Astrocyte (in vitro differentiated cells and primary cell): Measurements from ENCODE around the gene CALB2. TPM values are rescaled to one million over a fixed set of nuclear protein-coding genes. Genes with fewer than 3 reads are reported as not detected.

ENCODE experiments used
- DNase-seq: peaks from one replicate; pipeline ENCODE4 v3.0.0-alpha.2; 2010; ENCODE audit warnings: low read depth
- FAIRE-seq: peaks from 2 replicates; lab custom pipeline; 2011; peaks lifted over from hg19 to GRCh38; lab: Jason Lieb, UNC
- H2AFZ ChIP-seq: 2 replicates; pipeline ENCODE4 v1.6.0; 2012; ENCODE audit warnings: low read depth, low read length, inconsistent platforms
- H3K27ac ChIP-seq: 2 replicates; pipeline ENCODE4 v1.5.1; 2011; ENCODE audit warnings: low read depth, low read length, inconsistent platforms
- H3K27me3 ChIP-seq: 2 replicates; pipeline ENCODE4 v1.6.0; 2011; ENCODE audit warnings: low read length, inconsistent platforms; ENCODE audit not compliant: insufficient read depth
- H3K36me3 ChIP-seq: 2 replicates; pipeline ENCODE4 v1.5.1; 2011; ENCODE audit warnings: low read length, inconsistent platforms; ENCODE audit not compliant: insufficient read depth
- H3K4me1 ChIP-seq: 2 replicates; pipeline ENCODE4 v1.5.1; 2011; ENCODE audit warnings: low read length, inconsistent platforms; ENCODE audit not compliant: insufficient read depth
- H3K4me2 ChIP-seq: 2 replicates; pipeline ENCODE4 v1.6.0; 2012; ENCODE audit warnings: low read length, inconsistent platforms
- H3K4me3 ChIP-seq: 2 replicates; pipeline ENCODE4 v1.5.1; 2011; ENCODE audit warnings: low read depth, mild to moderate bottlenecking, low read length, inconsistent platforms; ENCODE audit not compliant: insufficient read depth
- H3K79me2 ChIP-seq: 2 replicates; pipeline ENCODE4 v1.6.0; 2012; ENCODE audit warnings: mild to moderate bottlenecking, low read length, inconsistent platforms; ENCODE audit not compliant: insufficient read depth
- H3K9ac ChIP-seq: 2 replicates; pipeline ENCODE4 v1.6.0; 2012; ENCODE audit warnings: mild to moderate bottlenecking, low read length, inconsistent platforms
- H3K9me3 ChIP-seq: 2 replicates; pipeline ENCODE4 v1.5.1; 2012; ENCODE audit warnings: low read depth, mild to moderate bottlenecking, low read length, inconsistent platforms; ENCODE audit not compliant: insufficient read depth
- H4K20me1 ChIP-seq: 2 replicates; pipeline ENCODE4 v1.6.0; 2012; ENCODE audit warnings: low read length, inconsistent platforms; ENCODE audit not compliant: insufficient read depth
- H3K27ac Mint-ChIP-seq: one replicate; pipeline ENCODE4 v1.8.0; 2021; ENCODE audit warnings: mild to moderate bottlenecking, mixed read lengths; ENCODE audit not compliant: unreplicated experiment
- H3K27me3 Mint-ChIP-seq: one replicate; pipeline ENCODE4 v1.8.0; 2021; ENCODE audit warnings: low read depth, mixed read lengths; ENCODE audit not compliant: unreplicated experiment
- H3K36me3 Mint-ChIP-seq: one replicate; pipeline ENCODE4 v1.8.0; 2021; ENCODE audit warnings: low read depth, mixed read lengths; ENCODE audit not compliant: unreplicated experiment
- H3K4me1 Mint-ChIP-seq: one replicate; pipeline ENCODE4 v1.8.0; 2021; ENCODE audit warnings: low read depth, mixed read lengths; ENCODE audit not compliant: unreplicated experiment
- H3K4me3 Mint-ChIP-seq: one replicate; pipeline ENCODE4 v1.8.0; 2021; ENCODE audit warnings: mild to moderate bottlenecking, moderate library complexity, mixed read lengths; ENCODE audit not compliant: unreplicated experiment
- H3K9me3 Mint-ChIP-seq: one replicate; pipeline ENCODE4 v1.8.0; 2021; ENCODE audit warnings: mild to moderate bottlenecking, mixed read lengths; ENCODE audit not compliant: unreplicated experiment
- EZH2 ChIP-seq: IDR thresholded peaks from 2 replicates; pipeline ENCODE4 v1.6.1; 2012; ENCODE audit warnings: mild to moderate bottlenecking, low read length, inconsistent platforms; ENCODE audit not compliant: insufficient read depth
- total RNA-seq: library from RNA; stranded (reverse); gene quantifications from 2 replicates; pipeline ENCODE4 v1.2.1, GENCODE V29; 2021
- TF ChIP-seq, protein P1 (sequence below): IDR thresholded peaks from 2 replicates; pipeline ENCODE4 v1.5.1; 2011; ENCODE audit warnings: low read depth, mild to moderate bottlenecking, inconsistent platforms, low read length, moderate library complexity; ENCODE audit not compliant: insufficient read depth

Gene CALB2
- total RNA-seq, 1 donor from 2014 or later = 4.2 TPM

DNA sequence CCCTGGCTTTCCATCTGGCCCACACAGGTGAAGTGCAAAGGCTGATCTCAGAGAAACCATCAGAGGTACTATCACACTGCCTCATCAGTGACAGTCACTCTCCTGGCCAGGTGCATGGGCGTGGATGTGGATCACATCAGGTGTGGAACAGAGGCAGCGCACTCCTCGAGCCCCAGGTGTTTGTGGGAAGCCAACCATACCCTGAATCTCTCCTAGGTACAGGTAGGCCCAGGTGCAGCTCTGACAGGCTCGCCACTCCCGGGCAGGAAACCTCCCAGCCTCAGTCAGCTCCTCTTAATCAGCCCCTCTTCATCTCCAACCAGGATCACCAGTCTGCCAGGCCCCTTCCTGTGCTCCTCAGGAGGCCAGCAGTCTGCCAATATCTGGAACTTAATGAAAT lies 51.6 kb downstream of the CALB2 start:
- TF ChIP-seq, protein P1, sequence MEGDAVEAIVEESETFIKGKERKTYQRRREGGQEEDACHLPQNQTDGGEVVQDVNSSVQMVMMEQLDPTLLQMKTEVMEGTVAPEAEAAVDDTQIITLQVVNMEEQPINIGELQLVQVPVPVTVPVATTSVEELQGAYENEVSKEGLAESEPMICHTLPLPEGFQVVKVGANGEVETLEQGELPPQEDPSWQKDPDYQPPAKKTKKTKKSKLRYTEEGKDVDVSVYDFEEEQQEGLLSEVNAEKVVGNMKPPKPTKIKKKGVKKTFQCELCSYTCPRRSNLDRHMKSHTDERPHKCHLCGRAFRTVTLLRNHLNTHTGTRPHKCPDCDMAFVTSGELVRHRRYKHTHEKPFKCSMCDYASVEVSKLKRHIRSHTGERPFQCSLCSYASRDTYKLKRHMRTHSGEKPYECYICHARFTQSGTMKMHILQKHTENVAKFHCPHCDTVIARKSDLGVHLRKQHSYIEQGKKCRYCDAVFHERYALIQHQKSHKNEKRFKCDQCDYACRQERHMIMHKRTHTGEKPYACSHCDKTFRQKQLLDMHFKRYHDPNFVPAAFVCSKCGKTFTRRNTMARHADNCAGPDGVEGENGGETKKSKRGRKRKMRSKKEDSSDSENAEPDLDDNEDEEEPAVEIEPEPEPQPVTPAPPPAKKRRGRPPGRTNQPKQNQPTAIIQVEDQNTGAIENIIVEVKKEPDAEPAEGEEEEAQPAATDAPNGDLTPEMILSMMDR = no peak
- TF ChIP-seq EZH2 = no peak

DNA sequence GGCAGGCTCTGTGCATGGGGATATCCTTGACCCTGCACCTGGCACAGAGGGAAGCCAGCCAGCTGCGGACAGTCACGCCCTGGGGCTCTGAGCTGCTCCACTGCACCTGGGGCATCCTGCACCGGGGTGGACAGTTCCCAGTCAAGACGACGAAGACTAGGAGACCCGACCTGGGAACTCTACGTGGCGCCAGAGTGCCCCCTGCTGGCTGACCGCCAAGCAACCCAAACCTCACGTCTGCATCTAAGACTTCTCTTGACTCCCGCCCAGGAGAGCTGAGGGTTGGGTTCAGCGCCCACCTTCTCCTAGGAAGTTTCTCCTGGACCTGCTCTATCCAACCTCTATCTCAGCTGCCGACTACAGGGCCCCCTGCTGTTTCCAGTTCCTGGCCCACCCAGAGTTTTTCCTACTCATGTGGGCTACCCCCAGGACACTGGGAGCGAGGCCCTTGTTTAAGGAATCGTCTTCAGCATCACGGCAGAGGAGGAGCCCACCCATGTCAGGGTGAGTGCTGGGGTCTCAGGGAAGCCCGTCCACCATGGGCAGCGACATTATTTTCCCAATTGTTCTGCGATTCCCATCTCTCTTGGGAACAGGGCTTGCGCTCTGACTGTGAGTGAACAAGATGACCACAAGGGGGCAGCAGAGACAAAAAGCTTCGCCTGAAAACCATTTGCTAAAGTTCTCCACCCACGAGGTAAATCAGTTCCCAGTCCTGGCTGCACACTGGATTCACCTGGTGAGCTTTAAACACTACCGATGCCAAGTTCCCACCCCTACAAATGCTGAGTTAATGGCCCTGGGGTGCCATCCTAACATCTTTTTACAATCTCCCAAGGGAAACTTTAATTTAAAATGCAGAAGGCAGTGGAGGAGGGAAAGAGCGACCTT lies 54.0 kb downstream of the CALB2 start:
- Mint-ChIP-seq H3K36me3 (no peaks in the 10 kb centered on the region), H3K4me3 (peak overlapping the region; percentile 52), H3K9me3 (peaks cover 3% of the 10 kb centered on the region), H3K4me1 (no peaks in the 10 kb centered on the region), H3K27ac (no peak overlapping the region), H3K27me3 (peaks cover 40% of the 10 kb centered on the region)
- Histone ChIP-seq H3K27ac (no peak overlapping the region), H3K79me2 (no peaks in the 10 kb centered on the region), H3K9ac (no peak overlapping the region), H3K4me1 (no peaks in the 10 kb centered on the region), H3K27me3 (peaks cover 4% of the 10 kb centered on the region), H4K20me1 (no peaks in the 10 kb centered on the region), H2AFZ (peak overlapping the region; percentile 54), H3K4me2 (peak overlapping the region; percentile 56), H3K36me3 (no peaks in the 10 kb centered on the region), H3K4me3 (no peak overlapping the region), H3K9me3 (no peaks in the 10 kb centered on the region)
- peak; percentile 84 for FAIRE-seq
- peak; percentile 16 for DNase-seq
- TF ChIP-seq EZH2 = no peak
- TF ChIP-seq, protein P1 = peak; percentile 78

More for the DNA sequence above, 51.6 kb downstream of the CALB2 start:
- no peaks in the 10 kb centered on the region for H4K20me1 ChIP-seq
- H3K36me3 Mint-ChIP-seq = no peaks in the 10 kb centered on the region
- H3K4me3 ChIP-seq = no peak overlapping the region
- no peaks in the 10 kb centered on the region for H3K36me3 ChIP-seq
- peaks cover 4% of the 10 kb centered on the region for H3K9me3 Mint-ChIP-seq
- peaks cover 4% of the 10 kb centered on the region for H3K27me3 ChIP-seq
- H3K4me1 ChIP-seq = no peaks in the 10 kb centered on the region
- DNase-seq = no peak
- peaks cover 40% of the 10 kb centered on the region for H3K27me3 Mint-ChIP-seq
- no peak for FAIRE-seq
- no peaks in the 10 kb centered on the region for H3K4me1 Mint-ChIP-seq
- no peaks in the 10 kb centered on the region for H3K9me3 ChIP-seq
- no peak overlapping the region for H3K4me3 Mint-ChIP-seq
- no peak overlapping the region for H3K9ac ChIP-seq
- H3K4me2 ChIP-seq = no peak overlapping the region
- no peaks in the 10 kb centered on the region for H3K79me2 ChIP-seq
- H3K27ac Mint-ChIP-seq = no peak overlapping the region
- no peak overlapping the region for H2AFZ ChIP-seq
- H3K27ac ChIP-seq = no peak overlapping the region

DNA sequence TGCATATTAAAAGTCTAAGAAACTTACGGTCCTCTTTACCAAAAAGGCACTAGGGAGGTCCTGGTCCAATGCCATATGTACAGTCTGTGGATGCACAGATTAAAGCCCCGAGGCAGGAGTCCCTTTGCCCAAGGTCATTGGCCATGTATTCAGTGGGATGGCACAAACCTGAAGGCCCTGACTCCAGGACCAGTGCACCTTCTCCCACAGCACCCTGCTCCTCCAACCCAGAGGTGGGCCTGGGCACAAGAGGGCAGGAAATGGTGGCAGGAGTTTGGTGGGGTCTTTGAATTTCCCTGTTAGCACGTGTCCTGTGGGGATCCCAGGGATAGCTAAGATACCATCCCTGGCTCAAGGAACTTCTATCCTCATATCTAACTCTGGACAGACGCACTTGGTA lies 54.8 kb downstream of the CALB2 start:
- TF ChIP-seq EZH2 = no peak
- Histone ChIP-seq H2AFZ (no peak overlapping the region), H3K79me2 (no peaks in the 10 kb centered on the region), H3K9ac (no peak overlapping the region), H3K27ac (no peak overlapping the region), H3K9me3 (no peaks in the 10 kb centered on the region), H3K4me1 (no peaks in the 10 kb centered on the region), H3K4me3 (no peak overlapping the region), H4K20me1 (no peaks in the 10 kb centered on the region), H3K36me3 (no peaks in the 10 kb centered on the region), H3K4me2 (no peak overlapping the region), H3K27me3 (peaks cover 4% of the 10 kb centered on the region)
- H3K9me3 Mint-ChIP-seq = peaks cover 3% of the 10 kb centered on the region
- H3K27ac Mint-ChIP-seq = no peak overlapping the region
- H3K36me3 Mint-ChIP-seq = no peaks in the 10 kb centered on the region
- DNase-seq (no peak), FAIRE-seq (no peak)
- H3K27me3 Mint-ChIP-seq = peaks cover 37% of the 10 kb centered on the region
- H3K4me1 Mint-ChIP-seq = no peaks in the 10 kb centered on the region
- no peak overlapping the region for H3K4me3 Mint-ChIP-seq
